ENCODE data around the gene HTT-AS.

DNA sequence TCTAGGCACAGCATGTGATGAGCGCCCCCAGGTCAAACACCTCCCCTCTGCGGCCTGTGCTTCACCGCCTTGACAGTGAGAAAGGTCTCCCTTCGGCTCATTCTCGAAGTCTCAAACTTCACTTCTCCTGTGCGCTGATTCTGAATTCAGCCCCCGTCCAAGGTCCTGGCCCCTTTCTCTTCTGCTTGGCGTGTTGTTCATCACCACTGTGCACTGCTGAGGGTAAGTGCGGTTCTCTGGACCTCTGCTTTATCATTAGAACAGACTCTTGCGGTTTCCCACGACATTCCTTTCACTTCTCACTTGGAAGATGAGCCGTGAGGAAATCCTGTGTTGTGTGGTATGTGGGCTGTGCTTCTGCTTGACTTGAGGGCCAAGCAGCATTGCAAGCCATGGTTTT, 11.9 kb downstream of the HTT-AS start:
- TF ChIP-seq GATA2 (IDR thresholded peaks at IDR 0.05; ENCODE audit: low read depth, low read length) (no peak), GATA3 (IDR thresholded peaks at IDR 0.05; ENCODE audit: low read depth, low read length) (no peak)

Measured in SH-SY5Y (cell line).